HTR-8/SVneo (cell line): ENCODE results near the gene PGAM1.
"Not testable (repeated sequence)": the region's sequence is repeated elsewhere in the genome, so short reads cannot be mapped to it uniquely, and the experiment has no call there.

Experiments used
- DNase-seq: peaks from one replicate; pipeline ENCODE4 v3.0.0; 2011; ENCODE audit warnings: low spot score, mixed read lengths; ENCODE audit not compliant: insufficient read length
- FAIRE-seq: peaks from 2 replicates; lab custom pipeline; 2011; peaks lifted over from hg19 to GRCh38; lab: Jason Lieb, UNC

Gene PGAM1

DNA sequence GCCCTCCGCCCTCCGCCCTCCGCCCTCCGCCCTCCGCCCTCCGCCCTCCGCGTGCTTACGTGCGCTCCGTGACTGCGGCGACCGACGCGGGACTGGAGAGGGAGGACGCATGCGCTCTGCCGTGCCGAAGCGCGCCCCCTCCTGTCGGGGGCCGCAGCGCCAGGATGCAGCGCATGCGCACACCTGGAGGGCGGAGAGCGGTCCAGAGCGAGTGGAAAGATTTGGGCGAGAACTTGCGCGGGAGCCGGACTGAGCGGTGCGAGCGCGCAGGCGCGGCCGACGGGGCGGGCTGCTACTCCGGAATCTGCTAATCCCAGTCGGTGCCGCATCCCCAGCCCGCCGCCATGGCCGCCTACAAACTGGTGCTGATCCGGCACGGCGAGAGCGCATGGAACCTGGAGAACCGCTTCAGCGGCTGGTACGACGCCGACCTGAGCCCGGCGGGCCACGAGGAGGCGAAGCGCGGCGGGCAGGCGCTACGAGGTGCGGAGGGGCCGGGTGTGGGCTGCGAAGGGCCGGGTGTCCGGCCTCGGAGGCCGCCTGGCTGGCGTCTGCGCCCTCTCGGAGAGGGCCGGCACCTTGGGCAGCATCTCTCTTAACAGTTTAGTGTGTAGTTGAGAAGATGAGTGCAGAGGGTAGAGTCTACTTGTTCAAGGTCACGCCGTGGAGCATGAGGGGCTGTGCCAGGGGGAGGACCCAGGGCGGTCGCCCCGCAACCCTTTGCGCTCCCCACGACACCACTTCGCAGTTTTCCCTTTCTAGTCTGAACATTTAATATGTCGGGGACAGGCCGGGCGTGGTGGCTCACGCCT lies at the start of gene PGAM1:
Gene PGAM1, plus strand, starts transcription at position 228 of the 812 bp plus-strand sequence. Its CDS starts 117 bp downstream, at position 345.
- DNase-seq (peak; percentile 99), FAIRE-seq (peak; percentile 95)

DNA sequence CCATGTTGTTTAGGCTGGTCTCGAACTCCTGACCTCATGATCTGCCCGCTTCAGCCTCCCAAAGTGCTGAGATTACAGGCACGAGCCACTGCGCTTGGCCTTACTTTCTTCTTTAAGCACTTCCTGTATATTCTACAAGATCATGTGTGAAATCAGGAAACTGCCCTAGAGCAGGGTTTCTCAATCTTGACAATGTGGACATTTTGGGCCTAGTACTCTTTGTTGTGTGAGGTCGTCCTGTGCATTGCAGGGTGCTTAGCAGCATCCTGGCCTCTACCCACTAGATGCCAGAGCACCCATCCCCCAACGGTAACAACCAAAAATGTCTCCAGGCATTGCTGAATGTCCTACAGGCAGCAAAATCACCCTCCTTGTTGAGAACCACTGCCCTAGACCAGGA lies 49.6 kb upstream of the PGAM1 start:
- no peak for FAIRE-seq
- no peak for DNase-seq

DNA sequence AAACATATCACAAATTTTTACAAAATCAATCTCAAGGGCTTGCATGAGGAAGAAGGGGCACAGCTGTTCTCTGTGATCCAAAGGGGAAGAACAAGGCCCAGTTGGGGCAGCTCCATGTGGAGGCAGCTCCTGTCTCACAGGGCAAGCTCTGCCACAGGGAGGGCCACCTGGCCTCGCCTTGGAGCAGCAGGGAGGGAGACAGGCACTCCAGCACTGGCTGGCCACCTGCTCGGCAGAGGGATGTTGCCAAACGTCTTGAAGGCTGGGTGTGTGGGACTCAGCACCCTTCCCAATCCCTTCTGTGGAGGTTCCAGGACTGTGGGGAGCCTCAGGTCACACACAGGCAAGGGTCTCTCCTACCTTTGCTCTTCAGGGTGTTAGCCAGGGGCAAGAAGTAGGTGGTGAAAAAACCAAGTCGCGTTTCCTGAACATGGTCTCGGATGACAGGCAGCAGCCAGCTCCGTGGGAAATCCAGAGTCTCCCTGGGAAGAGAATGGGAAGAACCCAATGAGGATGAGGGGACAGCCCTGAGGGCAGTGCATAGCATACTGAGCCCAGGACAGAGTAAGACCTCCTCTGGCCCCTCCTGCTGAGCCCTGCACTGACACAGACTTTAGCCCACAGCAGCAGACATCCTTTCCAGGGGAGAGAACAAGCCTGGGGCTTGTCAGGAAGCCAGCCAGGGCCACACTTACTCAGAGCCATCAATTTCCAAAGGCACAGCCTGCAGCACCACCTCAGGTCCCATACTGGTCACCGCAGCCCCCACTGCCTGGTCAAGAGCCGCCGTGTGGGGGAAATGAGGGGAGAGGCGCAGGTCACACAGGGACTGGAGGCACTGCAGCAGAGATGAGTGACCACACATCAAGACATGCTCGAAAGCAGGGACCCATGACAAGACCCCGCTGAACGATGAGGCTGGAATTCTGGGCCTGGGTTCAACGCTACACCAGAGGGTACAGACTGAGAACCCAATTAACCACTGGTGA lies 46.8 kb upstream of the PGAM1 start:
- DNase-seq (no peak), FAIRE-seq (no peak)

DNA sequence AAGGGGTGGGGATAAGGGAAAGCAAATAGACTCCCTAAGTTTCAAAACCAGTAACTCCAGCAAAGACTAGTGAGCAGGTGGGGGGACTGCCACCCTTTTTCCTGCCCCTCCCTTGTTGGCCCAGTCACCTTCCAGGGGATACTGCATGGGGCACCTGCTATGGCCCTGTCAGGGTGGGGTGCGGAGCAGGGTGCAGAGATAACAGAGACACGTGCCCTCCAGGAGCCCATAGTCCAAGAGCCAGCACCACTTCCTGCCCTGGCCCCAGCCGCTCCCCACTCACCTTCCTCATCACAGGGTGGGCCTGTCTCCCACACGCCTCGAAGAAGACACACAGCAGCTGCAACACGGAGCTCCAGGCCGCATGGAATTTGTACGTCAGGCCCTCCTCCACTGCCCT lies 45.5 kb upstream of the PGAM1 start:
- no peak for FAIRE-seq

DNA sequence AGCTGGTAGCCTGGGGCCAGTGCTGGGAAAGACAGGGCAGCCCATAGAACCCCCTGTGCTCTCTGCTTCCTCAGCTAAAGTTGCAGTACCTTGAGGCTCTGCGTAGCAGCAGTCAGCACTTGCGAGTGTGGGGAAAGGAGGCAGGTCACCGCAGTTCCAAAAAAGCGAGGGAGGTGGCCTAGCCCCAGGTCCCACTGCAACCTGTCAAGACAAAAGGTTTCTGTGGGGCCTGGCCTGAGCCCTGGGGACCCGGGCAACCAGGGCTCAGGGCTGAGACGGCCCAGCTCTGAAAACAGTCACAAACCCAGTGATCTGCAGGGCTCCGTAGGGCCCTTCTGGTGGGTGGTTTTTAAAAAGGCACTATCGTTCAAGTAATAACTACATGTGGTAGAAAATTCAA lies 44.4 kb upstream of the PGAM1 start:
- FAIRE-seq (no peak), DNase-seq (no peak)

More for the DNA sequence above, 45.5 kb upstream of the PGAM1 start:
- DNase-seq = no peak

DNA sequence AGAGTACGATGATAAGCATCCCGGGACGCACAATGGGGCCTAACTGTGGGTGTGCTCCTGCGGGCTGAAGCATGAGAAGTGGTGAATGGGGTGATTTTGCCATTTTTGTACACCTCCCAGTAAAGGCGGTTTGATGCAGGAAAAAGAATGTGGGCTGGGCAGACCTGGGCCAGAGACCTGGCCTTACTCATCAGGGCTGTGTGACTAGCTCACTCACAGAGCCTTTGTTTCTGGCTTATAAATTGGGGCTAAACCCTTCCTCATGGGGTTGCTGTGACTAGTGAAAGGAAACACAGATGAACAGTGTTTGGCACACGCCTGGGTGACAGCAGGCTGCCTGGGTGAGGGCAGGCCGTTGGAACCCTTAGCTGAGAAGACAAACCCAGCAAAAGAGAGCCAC lies 42.8 kb upstream of the PGAM1 start:
- FAIRE-seq (no peak), DNase-seq (no peak)

DNA sequence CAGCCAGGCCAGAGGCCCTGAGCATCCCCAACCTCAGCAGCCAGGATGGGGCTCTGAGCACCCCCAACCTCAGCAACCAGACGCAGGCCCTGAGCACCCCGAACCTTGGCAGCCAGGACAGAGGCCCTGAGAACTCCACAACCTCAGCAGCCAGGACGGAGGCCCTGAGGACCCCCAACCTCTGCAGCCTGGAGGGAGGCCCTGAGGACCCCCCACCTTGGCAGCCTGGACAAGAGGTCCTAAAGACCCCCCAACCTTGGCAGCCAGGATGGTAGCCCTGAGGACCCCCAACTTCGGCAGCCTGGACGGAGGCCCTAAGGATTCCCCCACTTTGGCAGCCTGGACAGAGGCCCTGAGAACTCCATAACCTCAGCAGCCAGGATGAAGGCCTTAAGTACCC lies 41.8 kb upstream of the PGAM1 start:
- DNase-seq (no peak), FAIRE-seq (no peak)

DNA sequence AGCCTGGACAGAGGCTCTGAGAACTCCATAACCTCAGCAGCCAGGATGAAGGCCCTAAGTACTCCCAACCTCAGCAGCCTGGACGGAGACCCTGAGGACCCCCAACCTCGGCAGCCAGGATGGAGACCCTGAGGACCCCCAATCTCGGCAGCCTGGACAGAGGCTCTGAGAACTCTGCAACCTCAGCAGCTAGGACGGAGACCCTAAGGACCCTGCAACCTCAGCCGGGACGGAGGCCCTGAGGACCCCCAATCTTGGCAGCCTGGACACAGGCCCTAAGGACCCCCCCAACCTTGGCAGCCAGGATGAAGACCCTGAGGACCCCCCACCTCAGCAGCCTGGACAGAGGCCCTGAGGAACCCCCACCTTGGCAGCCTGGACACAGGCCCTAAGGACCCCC lies 41.4 kb upstream of the PGAM1 start:
- FAIRE-seq (no peak), DNase-seq (no peak)

DNA sequence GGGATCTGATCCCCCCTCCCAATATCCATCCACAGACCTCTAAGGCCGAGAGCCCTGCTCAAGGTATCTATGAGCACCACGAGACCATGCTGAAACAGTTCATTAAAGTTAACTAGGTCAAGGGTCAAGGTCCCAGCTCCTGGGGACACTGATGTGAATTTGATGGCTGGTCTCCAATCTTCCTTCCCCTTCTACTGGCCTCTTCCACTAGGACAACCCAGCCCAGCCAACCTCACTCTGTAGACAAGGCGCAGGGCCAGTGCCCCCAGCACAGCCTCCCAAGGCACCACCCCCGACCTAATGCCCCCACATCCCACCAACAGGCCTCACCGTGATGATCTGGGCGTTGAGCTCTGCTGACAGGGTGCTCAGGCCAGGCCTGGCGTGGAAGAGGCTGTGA lies 40.4 kb upstream of the PGAM1 start:
- no peak for DNase-seq
- FAIRE-seq = no peak

DNA sequence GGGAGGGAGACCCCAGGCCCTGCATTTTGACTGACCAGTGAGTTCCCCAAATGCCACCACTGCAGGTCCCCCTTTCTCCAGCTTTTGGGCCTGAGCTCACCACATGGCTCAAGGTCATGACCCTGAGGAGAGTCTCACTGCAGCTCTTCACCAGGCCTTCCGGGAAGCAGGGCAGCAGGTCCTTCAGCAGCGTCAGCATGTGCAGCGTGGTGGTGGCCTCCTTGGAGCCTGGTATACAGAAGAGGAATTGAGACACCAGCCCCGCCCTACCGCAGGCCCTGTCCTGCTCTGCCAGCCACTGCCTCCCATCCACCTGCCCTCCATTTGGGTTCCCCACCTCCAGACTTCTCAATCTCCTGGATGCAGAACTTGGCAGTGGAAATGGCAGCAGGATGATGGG lies 37.8 kb upstream of the PGAM1 start:
- FAIRE-seq (no peak), DNase-seq (no peak)

DNA sequence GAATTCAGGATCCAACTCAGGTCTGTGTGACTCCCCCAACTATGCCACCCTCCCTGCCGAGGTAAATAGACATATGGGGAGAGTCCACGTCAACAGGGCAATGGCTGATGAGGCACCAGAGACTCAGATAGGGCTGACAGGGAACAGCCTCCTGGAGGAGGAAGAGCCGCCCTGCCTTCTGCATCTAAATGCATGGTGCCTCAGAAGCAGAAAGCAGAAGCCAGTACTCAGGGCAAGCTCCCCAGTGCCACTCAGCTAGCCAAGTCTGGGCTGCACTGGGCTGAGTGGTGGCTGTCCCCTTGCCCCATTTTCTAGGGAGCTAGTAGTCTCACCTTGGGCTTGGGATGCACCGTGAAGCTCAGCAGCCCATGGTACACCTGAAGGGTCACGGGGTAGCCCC lies 35.9 kb upstream of the PGAM1 start:
- FAIRE-seq = no peak
- no peak for DNase-seq

DNA sequence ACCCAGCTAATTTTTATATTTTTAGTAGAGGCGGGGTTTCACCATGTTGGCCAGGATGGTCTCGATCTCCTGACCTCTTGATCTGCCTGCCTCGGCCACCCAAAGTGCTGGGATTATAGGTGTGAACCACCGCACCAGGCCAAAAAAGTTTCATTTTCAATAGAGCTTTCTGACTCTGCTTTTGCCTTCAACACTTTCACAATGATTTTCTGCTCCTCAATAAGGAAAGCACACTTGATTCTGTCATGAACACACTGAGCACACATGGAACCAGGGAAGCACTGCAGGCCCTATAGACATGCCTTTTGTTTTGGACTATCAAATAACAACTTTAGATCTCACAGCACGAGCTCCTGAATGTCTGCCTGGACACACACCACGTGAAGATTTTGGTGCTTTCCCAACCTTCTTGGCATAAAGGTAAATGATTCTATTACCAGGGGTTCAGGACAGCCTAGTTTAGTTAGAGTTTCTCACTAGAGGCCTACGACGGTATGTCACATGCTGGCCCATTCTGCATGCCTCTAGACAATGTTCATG lies 32.9 kb upstream of the PGAM1 start:
- no peak for FAIRE-seq

DNA sequence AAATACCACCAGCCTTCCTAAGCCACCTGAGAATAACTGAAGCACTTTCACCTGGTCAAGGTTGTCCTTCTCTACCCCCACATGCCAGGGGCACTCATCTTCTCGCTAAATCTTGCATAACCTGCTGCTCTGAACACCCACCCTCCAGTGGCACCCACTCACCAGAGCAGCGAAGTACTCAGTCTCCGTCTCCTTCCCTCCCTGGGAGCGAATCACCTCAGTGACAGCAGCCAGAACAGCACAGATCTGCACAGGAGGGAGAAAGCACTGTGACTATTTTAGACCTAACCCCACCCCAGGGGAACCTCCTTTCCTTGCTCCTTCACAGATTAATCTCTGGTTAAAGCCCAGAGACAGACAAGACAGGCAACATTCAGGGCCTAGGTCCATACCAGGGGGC lies 29.9 kb upstream of the PGAM1 start:
- DNase-seq (no peak), FAIRE-seq (no peak)

More for the DNA sequence above, 32.9 kb upstream of the PGAM1 start:
- DNase-seq = no peak

DNA sequence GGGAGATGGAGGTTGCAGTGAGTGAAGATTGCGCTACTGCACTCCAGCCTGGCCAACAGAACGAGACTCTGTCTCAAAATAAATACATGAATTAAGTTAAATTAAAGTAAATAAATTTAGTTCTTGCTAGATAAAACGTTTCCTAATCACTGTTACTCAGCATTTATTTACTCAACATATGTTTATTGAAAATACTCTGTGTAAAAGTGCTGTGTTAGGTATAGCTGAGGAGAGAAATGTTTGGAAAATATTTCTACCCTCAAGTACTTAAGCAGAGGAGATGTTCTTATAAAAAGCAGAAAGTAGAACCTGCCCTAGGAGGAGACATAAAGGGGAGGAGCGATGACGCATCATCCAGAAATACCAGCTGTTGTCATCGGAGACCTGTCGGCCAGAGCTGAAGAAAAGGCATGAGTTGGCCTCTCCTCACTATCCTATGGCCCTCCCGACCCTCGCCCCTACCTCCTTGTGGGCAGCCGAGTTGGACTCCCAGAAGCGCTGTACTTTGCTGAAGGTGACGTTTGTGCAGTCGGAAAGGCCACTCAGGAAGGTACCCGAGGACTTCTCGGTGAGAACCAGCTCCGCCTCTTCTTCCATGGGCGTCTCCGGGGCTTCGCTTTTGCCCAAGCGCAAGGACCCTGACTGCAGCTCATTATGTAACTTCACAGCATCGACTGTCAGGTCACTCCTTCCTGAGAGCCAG lies 26.0 kb upstream of the PGAM1 start:
- DNase-seq = peak; percentile 68
- FAIRE-seq = no peak

DNA sequence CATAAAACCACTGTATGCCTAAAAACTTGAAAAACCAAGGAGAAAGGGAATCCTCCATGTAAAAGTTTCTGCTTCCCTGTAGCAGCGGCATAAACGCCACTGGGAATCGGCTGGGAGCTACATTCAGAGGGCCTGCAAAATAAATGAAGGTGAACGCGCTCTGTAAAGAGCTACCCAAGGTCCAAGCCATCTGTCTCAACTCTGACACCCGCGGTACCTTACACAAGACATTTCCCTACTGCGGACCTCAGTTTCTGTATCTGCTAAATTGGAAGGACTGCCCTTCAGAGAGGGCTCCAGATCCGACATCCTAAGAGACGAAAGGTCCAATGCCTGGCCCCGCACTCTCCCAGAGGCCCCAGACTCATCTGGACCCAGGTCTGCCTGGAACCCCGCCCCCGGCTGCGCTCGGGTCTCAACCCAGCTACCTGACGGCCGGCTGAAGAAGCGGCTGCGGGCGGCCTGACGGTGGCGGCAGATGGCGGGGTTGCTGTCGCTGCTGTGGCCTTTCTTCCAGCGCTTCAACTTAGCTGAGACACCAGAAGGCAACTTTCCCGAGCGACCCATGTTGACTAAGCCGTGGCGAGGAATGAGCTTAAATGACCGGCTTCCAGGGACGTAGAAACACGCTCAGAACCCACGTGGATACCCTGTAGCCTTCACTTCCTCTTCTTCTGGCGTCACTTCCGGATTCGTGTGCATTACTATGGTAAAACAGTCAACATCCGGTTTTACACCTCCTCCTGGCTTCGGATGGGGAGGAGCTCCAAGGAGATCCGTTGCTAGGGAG lies 25.1 kb upstream of the PGAM1 start, which contains the start of gene RRP12:
Gene RRP12, minus strand, starts transcription at position 676 of the 790 bp plus-strand sequence. Its CDS starts 109 bp downstream, at position 567.
- peak; percentile 80 for FAIRE-seq

DNA sequence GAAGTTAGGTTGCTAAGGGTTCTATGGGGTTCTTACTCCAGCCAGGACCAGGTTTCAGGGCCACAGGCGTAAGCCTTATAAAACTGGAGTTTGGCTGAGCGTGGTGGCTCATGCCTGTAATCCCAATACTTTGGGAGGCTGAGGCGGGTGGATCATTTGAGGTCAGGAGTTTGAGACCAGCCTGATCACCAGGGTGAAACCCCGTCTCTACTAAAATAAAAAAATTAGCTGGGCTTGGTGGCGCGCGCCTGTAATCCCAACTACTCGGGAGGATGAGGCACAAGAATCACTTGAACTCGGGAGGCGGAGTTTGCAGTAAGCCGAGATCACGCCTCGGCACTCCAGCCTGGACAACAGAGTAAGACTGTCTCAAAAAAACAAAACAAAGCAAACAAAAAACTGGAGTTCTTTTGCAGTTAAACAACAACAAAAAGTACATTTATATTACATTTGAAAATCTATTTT lies 24.5 kb upstream of the PGAM1 start:
- DNase-seq (no peak), FAIRE-seq (no peak)

More for the DNA sequence above, 25.1 kb upstream of the PGAM1 start, which contains the start of gene RRP12:
- peak; percentile 99 for DNase-seq

DNA sequence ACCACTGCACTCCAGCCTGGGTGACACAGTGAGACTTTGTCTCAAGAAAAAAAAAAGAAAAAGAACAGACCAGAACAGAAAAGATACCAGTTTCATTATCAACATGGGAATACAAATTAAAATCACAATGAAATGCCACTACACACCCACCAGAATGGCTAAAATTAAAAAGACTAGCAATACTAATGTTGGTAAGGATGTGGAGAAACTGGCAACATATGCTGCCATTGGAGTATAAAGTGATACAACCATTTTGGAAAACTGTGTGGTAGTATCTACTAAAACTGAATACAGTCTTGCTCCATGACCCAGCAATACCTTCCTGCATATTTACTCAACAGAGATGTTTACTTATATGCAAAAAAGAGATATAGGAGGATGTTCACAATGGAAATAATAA lies 21.9 kb upstream of the PGAM1 start:
- no peak for FAIRE-seq
- no peak for DNase-seq

DNA sequence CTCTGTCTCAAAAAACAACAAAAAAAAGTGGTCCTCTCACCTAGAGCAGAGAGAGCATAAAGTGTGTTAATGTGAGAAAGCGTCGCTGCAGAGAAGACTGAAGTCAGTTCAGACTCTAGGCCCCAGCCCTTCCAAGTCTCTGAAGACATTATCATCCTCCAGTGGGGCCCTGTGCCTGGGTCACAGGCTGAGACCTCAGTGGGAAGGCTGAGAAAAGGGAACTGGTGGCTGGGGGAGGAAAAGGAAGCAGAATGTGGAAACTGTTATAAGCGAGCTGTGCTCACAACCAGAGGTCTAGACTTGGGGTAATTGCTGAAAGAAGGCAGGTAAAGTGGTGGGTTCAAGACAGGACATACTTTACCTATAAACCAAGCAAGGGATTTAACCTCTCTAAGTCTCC lies 19.9 kb upstream of the PGAM1 start:
- FAIRE-seq = no peak

DNA sequence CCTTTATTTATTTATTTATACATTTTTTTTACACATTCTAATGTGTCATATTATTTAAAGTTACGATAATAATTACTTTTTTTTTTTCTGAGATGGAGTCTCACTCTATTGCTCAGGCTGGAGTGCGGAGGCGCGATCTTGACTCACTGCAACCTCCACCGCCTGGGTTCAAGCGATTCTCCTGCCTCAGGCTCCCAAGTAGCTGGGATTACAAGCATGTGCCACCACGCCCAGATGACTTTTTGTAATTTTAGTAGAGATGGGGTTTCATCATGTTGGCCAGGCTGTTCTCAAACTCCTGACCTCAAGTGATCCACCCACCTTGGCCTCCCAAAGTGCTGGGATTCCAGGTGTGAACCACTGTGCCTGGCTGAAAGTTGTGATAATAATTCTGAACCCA lies 19.5 kb upstream of the PGAM1 start:
- DNase-seq, FAIRE-seq: not testable (repeated sequence)

More for the DNA sequence above, 19.9 kb upstream of the PGAM1 start:
- no peak for DNase-seq
